GM21423 (cell line): Measurements from ENCODE around the gene ST6GAL1.
"Not testable (repeated sequence)": the region's sequence is repeated elsewhere in the genome, so short reads cannot be mapped to it uniquely, and the experiment has no call there.

Experiments used
- ATAC-seq: cut with Tn5 transposase; IDR thresholded peaks from one replicate; pipeline ENCODE4 v1.9.1; 2021; ENCODE audit warnings: mild to moderate bottlenecking, moderate library complexity; ENCODE audit not compliant: unreplicated experiment

The ST6GAL1 gene

DNA sequence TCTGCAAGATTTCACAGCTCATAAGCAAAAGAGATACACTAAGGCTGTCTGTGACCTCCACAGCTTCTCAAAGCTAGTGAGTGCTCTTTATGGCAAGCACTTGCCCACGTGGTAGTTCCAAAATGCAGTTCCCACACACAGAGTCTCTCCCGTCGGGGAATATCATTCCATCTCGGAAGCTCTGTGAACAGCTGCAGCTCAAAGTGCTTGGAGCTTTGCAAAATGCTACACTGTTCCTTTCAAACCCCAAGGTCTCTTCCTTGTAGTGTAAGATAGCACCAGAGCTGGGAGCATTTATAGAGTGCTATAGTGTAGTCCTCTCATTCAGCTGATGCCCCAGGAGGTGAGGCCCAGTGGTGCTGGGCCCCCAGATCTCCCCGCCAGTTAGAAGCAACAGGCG, 36.1 kb downstream of the ST6GAL1 start:
- ATAC-seq: no peak

DNA sequence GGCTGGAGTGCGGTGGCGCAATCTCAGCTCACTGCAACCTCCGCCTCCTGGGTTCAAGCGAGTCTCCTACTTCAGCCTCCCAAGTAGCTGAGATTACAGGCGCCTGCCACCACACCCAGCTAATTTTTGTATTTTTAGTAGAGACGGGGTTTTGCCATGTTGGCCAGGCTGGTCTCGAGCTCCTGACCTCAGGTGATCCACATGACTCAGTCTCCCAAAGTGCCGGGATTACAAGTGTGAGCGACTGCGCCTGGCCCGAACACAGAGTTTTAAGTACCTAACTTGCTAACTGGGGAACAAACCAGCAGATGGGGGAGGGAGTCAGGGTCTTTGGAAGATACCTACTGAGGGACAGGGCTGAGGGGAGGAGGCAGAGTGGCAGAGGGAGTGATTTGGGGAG, 36.9 kb downstream of the ST6GAL1 start:
- not testable (repeated sequence) for ATAC-seq

DNA sequence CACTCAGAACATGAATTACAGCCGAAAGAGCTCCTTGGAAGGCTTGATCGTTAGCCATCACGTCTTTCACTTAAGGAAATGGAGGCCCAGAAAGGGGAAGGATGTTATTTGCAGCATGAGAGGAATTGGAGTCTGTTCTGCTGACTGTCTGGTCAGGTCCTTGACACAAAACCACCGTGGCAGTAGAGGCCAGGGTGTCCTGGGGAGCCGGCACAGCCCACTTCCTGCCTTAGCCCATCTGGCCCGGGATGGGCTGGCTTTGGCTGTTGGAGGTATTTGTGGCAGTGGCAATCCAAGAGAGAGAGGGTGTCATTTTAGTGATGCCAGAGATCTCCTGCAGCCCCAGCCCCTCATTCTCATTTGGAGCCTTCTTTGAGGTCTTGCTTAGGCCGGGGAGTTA, 37.4 kb downstream of the ST6GAL1 start:
- no peak for ATAC-seq

DNA sequence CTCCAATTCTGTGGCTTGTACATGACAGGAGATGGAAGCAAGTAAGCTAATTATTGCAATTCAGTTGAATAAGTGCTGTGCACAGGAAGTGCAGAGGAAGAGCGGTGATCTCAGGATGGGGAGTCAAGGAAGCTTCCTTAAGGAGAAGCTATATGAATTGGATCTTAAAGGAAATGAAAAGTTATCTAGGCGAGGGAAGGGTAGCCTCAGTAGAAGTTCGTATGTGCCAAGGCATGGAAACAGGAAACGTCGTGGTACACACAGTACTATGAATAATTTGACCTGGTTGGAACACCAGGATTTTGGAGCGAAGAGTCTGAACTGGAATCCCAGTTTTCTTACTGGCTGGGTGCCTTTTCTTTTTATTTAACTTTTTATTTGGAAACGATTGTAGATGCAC, 39.3 kb downstream of the ST6GAL1 start:
- no peak for ATAC-seq

DNA sequence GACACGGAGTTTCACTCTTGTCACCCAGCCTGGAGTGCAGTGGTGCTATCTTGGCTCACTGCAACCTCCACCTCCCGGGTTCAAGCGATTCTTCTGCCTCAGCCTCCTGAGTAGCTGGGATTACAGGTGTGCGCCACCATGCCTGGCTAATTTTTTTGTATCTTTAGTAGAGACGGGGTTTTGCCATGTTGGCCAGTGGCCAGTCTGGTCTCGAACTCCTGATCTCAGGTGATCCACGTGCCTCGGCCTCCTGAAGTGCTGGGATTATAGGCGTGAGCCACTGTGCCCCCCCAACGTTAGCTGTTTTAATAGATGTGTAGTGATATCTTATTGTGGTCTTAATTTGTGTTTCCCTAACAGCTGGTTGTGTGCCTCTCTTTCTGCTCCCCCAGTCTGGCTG, 40.8 kb downstream of the ST6GAL1 start:
- not testable (repeated sequence) for ATAC-seq

DNA sequence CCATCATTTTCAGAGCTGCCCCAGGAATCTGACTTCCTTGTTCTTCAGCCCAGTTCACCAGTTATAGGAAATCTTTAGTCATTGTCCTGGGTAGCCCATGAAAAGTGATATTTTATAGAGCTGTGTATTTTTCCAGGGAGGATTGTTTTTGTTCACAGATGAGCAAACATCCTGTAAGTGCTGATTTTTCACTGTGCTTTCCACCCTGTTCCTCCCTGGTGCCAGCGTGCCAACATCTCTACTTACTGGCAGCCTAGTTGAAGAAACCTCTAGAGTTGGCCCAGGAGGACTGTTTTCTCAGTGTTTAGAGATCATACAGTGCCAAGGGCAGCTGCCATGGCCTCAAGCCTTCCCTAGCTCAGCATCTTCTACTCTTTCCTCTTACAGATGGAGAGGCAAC, 41.3 kb downstream of the ST6GAL1 start:
- ATAC-seq: no peak

DNA sequence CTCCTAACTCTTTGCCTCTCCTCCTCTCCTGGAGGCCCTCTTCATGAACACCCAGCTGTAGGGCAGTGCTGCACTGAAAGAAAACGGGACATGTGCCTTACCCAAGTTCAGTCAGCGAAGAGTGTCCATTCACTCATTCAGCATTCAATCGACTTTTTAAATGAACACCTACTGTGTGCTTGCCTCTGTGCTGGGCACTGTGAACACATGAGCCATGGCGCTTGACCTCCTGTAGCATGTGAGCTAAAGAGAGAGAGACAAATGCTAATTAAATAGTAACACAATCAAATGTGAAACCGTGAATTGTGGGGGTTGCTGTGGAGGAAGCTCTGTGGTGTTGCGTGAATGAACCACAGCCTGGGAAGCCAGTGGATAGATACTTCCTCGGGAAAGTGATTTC, 43.4 kb downstream of the ST6GAL1 start:
- no peak for ATAC-seq

DNA sequence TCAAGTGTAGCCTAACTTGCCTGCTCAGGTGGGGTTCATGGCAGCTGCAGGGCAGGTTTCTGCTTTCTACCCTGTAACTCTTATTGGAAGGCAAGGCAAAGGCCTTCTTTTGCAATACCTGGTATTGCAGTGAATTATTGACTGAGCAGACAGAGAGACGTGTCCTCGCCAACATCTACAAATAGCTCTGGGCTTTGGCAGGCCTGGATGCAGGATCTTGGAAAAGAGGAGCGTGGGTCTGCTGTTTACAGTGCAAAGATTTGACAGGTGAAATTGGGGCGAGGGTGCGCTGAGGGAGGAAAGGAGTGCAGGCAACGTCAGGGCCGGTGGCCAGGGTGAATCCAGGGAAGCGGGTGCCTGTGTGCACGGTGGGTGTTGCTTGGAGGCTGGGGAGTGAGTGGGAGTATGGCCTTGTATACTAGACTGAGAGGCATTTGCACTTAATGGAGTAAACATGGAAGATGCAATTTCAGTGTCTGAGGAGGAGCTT, 44.5 kb downstream of the ST6GAL1 start:
- no peak for ATAC-seq

DNA sequence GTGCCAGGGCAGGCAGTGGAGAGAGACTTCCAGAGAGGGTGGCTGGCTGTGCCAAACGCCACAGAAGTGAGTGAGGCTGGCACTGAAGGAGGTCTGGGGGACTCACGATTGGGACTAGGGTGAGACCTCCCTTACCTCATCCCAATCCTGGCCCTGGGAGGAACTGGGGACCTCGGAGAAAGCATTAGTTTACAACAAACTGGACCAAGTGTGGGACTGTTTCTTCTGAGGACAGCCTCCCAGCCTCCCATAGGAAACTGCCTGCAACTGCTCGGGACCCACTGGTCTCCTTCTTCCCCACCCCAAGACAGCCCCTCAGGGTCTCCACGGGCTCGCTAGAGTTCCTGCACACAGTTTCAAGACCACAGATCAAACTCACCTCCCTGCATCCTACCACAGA, 45.4 kb downstream of the ST6GAL1 start:
- ATAC-seq: no peak

DNA sequence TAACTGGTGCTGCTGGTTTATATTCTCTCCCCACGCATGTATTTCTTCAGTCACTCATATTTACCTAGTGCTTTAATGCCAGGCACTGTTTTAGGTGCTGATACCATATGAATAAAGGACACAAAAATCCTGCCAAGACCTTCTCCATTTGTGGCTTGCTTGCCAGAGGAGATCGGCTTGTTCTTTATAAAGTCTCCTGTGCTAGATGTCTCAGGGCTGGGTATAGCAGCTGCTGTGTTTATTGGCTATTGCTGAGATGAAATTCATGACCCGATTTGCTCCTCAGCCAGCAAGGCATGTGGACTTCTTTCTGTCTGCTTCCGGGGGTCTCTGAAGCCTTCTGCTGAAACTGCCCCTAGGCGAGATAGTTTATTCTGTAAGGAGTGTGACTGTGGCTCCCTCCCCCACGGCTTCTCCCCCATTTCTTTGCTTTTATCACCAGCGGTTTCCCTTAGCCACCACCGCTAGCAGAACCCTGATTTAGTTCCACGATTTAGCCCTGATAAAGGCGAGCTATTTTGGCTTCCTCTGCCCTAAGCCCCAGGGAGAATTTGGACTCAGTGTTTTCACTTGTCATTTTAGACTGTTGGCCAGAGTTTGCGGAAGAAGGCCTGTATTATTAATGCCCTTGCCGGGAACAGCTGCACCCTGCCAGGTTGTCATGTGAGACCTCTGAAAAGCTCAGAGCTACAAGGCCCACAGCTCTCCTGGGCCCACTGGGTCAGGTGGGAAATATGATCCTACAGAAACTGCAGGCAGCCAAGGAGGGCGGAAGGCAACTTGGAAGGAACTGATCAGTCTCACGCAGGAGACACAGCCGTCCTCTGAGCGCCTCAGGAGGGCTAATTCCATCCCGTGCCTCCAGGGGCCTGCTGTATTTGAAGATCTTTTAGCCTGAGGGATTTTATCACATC, 46.8 kb downstream of the ST6GAL1 start:
- no peak for ATAC-seq

DNA sequence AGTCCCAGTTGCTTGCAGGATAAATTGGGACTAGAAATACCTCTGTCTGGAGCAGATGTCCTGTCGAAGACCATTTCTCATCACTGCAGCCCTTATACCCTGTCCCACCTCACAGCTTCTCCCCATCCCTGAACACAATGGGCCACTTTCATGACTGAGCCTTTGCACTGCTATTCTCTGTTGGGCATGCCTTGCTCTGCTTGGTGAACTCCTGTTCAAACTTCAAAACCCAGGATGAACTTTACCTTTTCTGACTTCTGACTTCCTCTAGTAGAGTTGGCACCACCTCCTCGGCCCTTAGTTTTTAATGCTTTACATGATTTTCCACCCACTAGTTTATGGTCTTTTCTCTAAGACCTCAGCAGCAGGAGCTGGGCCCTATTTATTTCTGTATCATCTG, 48.4 kb downstream of the ST6GAL1 start:
- ATAC-seq: no peak

DNA sequence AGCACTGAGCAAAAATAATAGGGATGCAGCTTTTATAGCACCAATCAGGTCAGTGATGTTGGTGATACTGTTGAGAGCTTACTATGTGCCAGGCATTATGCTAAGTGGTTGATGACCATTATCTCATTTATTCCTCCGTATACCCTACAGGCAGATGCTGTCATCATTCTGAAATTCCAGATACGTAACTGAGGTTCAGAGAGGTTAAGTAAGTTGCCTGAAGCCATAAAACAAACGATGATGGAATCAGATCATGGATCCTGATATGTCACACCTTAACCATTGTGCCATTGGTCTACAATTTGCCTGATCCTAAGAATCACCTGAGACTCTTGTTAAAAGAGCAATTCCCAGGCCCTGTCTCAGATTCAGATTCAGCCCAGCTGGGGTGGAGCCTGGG, 49.5 kb downstream of the ST6GAL1 start:
- ATAC-seq: no peak

DNA sequence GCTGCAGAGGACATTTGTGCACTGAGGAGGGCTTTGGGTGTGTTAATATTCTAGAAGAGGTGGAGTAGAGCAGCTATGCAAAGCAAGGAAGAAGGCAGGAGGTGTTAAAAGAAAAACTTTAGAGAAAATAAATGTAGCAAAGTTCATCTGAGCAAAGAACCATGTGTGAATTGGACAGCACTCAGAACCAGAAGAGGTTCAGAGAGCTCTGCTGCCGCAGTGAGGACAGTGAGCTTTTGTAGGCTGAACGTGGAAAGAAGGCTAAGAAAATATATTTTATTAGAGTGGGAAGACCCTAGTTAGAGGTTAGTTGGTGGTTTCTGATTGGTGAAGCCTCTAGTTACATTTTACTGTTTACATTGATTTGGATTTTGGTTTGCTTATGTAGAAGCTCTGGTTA, 50.7 kb downstream of the ST6GAL1 start:
- ATAC-seq: no peak

DNA sequence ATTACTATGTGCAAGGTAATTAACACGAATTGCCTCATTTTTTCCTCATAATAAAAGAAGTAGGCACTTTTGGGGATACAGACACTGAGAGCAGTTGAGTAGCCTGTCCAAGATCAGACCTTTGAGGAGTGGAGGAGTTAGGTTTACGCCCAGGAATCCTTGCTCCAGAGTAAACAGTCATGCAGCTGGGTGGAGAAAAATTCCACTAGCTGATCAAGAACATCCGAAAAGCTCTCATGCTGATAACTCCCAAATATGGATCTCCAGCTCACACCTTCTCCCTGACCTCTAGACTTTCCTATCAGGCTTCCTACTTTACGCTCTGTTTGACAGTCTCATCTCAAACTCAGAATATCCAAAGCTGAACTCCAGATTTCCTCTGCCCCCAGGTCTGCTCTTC, 53.3 kb downstream of the ST6GAL1 start:
- ATAC-seq: no peak

DNA sequence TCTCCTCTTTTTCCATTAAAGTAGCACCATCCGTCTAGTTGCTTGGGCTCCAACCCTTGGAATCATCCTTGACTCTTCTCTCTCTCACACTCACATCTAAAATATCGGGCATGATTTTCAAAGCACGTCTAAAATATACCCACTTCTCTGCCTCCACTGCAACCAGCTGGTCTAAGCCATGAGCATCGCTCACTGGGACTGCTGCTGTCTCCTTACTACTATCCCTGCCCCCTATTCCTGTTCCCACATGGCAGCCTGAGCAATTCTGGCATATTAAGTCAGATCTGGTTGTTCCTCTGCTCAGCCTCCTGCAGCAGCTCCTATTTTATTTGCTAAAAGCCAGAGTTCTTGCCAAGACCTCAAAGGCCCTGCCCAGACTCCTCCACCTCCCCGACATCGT, 53.7 kb downstream of the ST6GAL1 start:
- ATAC-seq: no peak

DNA sequence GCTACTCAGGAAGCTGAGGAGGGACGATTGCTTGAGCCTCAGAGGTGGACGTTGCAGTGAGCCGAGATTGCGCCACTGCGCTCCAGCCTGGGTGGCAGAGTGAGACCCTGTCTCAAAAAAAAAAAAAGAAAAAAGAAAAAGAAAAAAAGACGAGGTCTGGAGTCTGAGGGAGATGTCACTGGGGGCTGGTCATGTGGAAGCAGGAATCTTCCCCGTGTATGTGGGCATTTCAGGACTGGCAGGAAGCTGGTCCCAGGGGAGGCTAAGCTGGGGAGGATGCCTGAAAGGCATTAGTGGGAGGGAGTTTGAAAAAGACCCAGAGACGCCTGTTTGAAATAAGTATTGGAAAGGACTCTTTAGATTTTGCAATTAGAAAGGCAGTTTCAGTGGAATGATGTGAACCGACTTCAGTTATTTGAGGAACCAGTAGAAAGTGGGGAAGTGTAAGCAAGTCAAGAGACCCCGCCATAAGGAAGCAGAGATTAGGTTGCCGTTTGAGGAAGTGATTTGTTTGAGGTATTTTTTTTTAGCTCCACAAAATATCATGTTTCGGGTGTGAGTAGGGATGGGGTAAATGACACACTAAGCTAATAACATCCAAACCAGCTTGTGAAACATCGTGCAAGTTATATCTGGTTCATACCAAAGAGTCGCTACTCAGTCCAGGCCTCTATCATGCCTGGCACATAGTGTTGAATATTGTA, 55.5 kb downstream of the ST6GAL1 start:
- peak; percentile 44 for ATAC-seq

DNA sequence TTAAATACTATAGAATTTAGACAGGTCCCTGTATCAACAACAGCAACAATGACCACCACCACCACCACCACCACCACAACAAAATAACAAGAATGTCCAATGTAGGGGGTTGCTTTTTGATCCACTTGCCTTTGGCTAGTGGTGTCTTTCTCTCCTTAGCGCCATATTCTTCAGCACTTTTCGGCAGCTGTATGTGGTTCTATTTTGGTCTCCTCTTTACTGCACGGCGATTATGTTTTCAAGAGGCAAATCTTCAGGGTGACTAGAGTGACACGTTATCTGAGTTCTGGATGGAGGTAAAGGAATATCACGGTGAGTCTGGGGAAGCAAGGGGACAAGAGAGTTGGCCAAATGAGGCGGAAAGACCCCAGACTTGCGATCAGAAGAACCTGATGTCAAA, 56.1 kb downstream of the ST6GAL1 start:
- ATAC-seq: no peak

DNA sequence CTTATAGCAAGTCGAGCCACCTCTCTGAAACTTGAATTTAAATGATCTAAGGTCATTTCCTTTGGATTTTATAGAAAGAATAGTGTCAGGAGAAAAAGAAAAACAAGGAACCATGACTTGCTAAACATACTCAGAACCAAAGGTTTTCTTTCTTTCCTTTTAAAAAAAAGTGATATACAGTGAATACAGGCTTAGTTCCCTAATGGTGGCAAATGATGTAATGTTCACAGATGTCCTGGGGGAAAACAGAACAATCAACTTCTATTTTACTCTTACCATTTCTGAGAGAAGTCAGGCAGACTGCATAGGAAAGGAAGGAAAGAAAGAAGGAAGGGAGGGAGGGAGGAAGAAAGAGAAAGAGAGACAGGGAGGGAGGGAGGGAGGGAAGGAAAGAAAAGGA, 56.5 kb downstream of the ST6GAL1 start:
- ATAC-seq: no peak

DNA sequence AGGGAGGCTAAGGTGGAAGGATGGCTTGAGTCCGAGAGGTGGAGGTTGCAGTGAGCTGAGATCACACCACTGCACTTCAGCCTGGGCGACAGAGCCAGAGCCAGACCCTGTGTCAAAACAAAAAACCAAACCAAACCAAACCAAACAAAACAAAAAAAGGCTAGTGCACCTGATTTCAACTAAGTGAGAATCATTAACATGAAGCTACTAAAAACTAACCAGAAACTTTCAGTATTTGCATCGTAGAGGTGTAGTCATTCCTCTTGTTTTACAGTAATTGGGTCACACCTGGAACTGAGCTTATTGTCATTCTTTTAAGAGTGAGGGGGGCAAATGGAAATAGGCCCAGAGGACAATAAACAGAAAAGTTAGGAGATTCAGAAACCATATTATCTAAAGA, 58.5 kb downstream of the ST6GAL1 start:
- ATAC-seq: peak; percentile 77

DNA sequence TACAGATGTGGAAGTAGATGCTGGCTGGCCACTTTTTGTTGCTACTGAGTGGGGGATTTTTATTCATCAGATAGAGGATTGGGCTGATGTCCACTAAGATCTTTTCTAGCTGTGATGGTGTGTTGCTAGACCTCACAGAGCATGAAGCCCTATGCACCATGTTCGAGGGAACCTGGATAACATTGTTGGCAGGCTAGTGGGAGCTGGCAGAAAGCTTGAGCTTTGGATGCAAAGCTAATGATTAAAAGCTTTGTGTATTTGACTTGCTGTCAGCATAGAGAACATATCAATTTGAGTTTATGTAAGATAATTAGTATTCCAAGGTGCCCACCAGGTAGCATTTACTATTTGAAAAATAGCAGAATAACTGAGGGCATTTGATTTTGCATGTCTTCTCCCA, 59.1 kb downstream of the ST6GAL1 start:
- no peak for ATAC-seq

DNA sequence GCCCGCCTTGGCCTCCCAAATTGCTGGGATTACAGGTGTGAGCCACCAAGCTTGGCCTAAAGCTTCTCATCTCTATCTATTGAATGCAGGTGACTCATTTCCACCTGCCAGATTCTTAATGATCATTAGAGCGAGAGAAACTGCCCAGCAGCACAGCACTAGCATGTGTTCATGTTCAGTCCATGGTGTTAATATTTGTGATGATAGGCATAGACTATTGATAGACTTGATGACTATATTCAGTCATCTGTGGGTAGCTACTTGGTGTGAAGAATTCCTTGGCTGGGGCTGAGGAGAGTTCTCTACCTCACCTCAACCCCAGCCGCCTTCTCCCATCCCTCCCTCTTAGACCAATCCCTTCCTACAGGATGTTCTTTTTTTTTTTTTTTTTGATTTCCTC, 60.0 kb downstream of the ST6GAL1 start:
- no peak for ATAC-seq

DNA sequence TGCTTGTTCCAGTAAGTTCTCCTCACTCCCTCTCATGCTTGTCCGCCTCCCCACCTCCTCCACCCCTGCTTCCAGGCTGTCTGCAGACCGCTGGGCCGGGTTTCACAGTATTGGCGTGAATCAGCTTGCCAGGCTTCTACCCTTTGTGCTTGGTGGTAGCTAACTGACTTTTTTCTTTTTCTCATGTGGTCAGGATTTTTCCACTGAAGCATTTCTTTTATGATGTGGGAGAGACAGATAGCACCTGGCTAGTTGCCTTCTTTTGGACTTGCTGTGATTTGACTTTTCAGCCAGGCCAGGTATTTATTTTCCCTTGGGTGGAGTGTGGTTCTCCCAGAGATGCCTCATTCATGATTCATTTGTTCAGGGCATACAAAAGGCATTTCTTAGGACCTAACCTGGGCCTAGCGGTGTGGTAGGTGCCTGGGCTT, 60.6 kb downstream of the ST6GAL1 start:
- no peak for ATAC-seq
